HG03432 (cell line): ENCODE data around the gene ZMYM4.
A peak's percentile ranks its signal among the peaks of the same experiment; 100 is the strongest.
"Not testable (repeated sequence)": the region's sequence is repeated elsewhere in the genome, so short reads cannot be mapped to it uniquely, and the experiment has no call there.

Experiments
- ATAC-seq: cut with Tn5 transposase; IDR thresholded peaks from one replicate; pipeline ENCODE4 v1.9.1; 2021; ENCODE audit warnings: mild to moderate bottlenecking, moderate library complexity; ENCODE audit not compliant: unreplicated experiment

ZMYM4 gene

GRCh38 chr1:35268282-35269200, at the start of gene ZMYM4:
Gene ZMYM4, plus strand, starts transcription at chr1:35268709. Its CDS starts 338 bp downstream, at chr1:35269047.
- peak; percentile 93 for ATAC-seq

DNA sequence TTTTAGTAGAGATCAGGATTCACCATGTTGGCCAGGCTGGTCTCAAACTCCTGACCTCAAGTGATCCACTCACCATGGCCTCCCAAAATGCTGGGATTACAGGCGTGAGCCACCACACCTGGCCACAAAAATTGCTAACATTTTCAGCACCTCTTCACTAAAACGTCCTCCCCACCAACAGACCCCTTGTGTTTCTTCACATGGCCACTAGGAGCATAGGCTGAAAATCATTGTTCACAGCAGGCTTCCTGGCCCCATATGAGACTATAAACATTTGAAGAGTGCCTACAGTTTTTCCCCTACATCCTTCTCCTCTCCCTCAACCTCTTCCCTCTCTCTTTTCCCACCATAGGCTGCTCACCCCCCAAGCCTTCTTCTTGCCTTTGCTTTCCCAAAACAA, 47.5 kb upstream of the ZMYM4 start:
- ATAC-seq = no peak

GRCh38 chr1:35222322-35223083, 46.0 kb upstream of the ZMYM4 start:
- no peak for ATAC-seq

DNA sequence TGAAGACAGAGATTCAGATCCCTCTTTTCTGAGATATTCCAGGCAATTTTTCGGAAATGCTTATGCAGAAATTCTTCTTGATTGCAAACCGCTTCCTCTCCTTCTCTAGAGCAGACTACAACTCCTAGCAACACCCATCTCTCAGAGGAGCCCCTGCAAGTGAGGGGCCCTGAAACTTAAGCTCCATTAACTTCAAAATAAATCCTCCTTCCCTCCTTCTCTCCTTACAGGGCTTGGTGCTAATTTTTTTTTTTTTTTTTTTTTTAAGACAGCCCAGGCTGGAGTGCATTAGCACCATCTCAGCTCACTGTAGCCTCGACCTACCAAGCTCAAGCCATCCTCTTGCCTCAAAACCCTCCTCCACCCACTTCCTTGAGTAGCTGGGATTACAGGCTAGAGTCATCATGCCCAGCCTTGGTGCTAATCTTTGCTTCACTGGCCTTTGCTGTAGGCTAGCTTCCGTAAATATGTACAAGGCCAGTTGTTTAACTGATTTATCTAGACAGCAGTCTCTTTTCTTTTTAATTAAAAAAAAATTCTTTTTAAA, 45.4 kb upstream of the ZMYM4 start:
- ATAC-seq = no peak

DNA sequence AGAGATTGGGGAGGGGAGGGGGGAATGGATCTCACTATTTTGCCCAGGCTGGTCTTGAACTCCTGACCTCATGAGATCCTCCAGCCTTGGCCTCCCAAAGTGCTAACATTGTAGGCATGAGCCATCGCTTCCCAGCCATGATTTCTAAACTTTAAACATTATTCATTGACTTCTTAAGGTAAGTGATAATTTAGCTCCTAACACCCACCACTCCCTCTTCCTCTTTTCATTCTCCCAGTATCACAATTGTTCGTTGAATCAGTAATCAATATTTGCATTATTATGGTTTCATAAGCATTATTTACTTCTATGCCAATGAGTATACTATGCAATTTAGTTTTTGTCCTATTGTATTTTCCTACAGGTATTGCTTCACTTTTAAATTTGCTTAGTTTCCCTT, 42.0 kb upstream of the ZMYM4 start:
- no peak for ATAC-seq

- ATAC-seq = no peak
These were observed 38.7 kb upstream of the ZMYM4 start for GRCh38 chr1:35229587-35230360.

DNA sequence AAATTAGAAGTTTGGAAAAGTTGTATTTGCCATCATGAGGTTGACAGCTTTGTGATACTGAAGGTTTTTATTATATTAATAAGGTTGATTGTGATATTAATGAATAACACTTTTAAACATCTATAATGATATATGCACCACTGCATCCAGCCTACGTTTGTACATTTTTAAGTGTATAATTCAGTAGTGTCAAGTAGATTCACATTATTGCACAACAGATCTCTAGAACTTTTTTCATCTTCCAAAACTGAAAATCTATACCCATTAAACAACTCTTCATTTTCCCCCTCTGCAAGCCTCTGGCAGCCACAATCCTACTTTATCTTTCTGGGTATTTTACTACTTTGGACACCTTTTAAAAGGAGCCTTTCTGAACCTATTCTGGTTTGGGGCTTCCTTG, 37.2 kb upstream of the ZMYM4 start:
- ATAC-seq = no peak

DNA sequence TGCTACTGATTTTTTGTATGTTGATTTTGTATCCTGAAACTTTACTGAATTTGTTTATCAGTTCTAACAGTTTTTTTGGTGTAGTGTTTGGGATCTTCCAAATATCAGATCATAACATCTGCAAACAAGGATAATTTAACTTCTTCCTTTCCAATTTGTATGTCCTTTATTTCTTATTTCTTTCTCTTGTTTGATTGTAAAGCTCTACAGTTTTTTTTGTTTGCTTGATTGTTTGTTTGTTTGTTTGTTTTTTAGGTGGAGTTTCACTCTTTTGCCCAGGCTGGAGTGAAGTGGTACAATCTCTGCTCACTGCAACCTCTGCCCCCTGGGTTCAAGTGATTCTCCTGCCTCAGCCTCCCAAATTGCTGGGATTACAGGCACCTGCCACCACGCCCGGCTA, 31.7 kb upstream of the ZMYM4 start:
- ATAC-seq = not testable (repeated sequence)

- ATAC-seq = no peak
These were observed 24.8 kb upstream of the ZMYM4 start for GRCh38 chr1:35243691-35244090.

GRCh38 chr1:35247256-35247655, 21.3 kb upstream of the ZMYM4 start:
- ATAC-seq = no peak

DNA sequence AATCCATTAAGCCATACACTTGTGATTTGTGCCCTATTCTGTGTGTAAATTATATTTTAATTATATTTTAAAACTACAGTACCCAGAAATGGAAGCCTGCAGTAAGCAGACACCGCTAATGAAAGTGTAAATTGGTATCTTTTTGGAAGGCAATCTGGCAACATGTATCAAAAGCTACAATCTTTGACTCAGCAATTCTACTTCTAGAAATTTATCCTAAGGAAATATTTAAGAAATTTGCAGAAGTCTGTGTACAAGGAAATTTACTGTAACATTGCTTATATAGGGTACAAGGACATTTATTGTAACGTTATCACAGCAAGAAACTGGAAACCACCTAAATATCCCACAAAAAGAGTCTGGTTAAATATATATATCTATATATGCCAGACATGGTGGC, 14.6 kb upstream of the ZMYM4 start:
- no peak for ATAC-seq

DNA sequence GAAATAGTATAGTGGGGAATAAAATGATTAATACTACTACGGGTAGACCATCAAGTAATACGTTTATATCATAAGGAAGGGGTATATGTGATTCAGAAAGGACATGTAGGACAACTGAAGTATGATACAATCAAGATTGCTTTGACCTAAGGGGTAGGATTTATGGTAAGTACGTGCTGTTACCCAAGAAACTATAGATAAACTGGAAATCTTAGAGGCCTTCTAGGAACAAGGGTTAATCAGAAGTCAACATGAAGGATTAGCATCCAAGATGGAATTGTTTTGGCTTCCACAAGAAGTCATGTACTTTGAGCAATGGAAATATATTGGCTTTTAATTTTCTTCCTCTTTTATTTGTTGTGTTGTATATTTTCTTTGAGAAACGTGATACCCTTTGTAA, 13.2 kb upstream of the ZMYM4 start:
- no peak for ATAC-seq

DNA sequence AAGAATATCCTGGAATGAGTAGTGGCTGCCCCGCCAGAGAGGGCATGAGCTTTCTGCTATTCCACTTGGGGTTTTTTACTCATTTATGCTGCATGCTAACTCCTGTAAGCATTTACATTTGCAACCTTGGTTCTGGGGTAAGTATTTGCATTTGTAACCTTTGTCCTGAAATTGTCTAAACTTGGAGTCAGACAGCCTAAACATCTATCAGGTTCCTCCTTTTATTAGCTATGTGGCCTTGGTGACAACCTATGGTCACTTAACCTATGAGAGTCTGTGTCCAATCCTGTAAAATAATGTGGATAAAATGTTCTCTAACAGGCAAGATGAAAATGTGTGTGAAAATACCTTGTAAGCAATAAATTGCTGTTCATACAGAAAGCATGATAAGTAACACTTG, 8.9 kb upstream of the ZMYM4 start:
- ATAC-seq = no peak

DNA sequence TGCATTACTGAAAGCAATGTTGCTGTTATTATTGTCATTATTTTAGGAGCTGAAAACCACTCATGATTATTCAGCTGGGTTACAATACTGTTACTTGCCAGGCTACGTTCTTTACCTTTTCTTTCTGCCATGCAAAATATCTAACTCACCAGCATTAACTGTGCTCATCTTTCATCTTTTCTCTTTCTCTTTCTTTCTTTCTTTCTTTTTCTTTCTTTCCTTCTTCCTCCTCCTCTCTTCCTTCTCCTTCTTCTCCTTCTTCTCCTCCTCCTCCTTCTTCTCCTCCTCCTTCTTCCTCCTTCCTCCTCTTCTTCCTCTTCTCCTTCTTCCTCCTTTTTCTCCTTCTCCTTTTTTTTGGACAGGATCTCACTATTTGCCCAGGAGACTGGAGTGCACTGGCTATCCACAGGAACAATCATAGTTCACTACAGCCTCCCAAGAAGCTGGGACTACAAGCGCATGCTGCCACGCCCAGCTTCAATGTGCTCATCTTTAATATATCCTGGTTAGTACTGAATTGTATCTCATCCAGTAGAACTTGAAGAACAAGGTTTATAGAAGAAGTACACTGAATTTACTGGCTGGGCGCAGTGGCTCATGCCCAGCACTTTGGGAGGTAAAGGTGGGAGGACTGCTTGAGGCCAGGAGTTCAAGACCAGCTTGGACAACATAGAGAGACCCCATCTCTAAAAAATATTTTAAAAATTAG, 6.9 kb upstream of the ZMYM4 start:
- ATAC-seq = no peak

DNA sequence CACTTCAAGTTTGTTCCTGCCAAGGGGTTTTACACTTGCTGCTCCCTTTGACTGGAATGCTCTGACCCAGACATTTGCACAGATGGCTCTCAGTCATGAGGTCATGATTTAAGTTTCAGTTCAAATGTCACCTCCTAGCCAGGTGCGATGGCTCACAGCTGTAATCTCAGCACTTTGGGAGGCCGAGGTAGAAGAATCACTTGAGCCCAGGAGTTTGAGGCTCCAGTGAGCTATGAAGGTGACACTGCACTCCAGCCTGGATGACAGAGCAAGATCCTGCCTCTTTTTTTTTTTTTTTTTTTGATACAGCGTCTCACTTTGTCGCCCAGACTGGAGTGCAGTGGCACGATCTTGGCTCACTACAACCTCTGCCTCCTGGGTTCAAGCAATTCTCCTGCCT, 4.5 kb upstream of the ZMYM4 start:
- ATAC-seq = no peak

- ATAC-seq = no peak
These were observed 3.6 kb upstream of the ZMYM4 start for GRCh38 chr1:35264871-35265270.

DNA sequence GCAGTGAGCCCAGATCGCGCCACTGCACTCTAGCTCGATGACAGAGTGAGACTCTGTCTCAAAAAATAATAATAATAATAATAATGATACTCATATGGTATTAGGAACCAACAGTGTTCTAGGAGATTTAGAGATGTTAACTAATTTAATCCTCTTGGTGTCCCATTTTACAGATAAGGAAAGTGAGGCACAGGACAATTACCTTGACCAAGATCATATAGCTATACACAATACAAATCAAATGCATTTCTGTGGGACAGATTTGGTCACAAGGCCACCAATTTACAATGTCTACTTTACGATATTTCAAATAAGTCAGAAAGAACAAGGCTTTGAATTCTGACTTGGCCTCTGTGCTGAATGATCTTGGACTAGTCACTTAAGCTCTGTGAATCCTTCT, 2.2 kb upstream of the ZMYM4 start:
- no peak for ATAC-seq

- no peak for ATAC-seq
These were observed 886 bp downstream of the ZMYM4 start for GRCh38 chr1:35269201-35269988.

DNA sequence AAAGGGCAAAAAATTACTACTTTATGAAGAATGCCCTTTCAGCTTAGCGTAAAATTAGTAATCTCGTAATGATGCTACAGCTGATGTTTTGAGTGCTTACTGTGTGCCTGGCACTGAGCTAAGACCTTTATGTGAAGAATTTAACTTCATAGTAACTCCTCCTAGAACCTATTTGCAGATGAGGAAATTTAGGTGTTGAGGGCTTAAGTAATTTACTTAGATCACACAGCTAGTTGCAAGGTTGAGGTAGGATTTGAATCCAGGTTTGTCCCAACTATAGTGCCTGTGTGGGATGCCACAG, 1.4 kb downstream of the ZMYM4 start:
- ATAC-seq = no peak

DNA sequence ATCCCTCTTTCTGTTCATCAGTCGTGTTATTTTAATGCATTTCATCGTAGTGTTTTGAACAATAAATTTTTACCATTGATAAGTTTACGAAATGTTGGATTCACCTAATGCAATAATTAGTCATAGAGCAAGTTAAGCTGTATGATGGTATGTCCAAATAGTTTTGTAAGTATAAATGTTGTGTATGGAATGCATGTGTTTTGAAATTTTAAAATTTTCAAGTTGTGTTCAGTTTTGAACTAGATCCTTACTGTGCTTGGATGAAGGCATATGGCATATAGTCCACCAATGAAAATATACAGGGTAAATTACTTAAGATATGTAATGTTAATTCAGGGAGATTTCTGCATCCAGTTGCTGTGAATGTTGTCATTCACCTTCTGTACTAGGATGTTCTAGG, 2.3 kb downstream of the ZMYM4 start:
- no peak for ATAC-seq
